Smooth muscle cell of the brain vasculature (primary cell): Measurements from ENCODE around the gene AADACL3.
"Not testable (repeated sequence)": the region's sequence is repeated elsewhere in the genome, so short reads cannot be mapped to it uniquely, and the experiment has no call there.

ENCODE experiments used
- DNase-seq: peaks from one replicate; pipeline ENCODE4 v3.0.0-alpha.2; 2012; ENCODE audit warnings: low read depth, low spot score

The AADACL3 gene

DNA sequence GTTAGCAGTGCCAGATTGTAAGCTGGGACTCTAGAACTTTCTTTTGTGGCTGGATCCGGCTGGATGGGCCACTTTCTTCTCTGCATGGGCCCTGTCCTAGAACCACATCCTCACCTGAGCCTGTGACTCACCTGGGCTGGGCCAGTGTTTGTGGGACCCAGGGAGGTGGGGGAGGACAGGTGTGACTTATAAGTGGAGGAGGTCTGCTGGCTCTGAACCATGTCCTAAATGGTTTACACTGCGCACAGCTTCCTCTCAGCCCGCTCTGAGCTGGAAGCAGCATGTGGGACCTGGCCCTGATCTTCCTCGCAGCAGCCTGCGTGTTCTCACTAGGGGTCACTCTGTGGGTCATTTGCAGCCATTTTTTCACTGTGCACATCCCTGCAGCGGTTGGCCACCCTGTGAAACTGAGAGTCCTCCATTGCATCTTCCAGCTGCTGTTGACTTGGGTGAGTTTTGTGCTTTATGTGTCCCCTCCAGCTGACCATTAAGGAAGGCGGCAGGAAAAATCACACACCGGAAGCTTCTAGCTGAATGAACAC is at the start of gene AADACL3:
Gene AADACL3 (plus strand): TSS at position 215 of the 542 bp plus-strand sequence. CDS start 67 bp downstream, at position 282.
- no peak for DNase-seq

- DNase-seq = no peak
These were observed 49.7 kb upstream of the AADACL3 start for GRCh38 chr1:12666141-12666735.

DNA sequence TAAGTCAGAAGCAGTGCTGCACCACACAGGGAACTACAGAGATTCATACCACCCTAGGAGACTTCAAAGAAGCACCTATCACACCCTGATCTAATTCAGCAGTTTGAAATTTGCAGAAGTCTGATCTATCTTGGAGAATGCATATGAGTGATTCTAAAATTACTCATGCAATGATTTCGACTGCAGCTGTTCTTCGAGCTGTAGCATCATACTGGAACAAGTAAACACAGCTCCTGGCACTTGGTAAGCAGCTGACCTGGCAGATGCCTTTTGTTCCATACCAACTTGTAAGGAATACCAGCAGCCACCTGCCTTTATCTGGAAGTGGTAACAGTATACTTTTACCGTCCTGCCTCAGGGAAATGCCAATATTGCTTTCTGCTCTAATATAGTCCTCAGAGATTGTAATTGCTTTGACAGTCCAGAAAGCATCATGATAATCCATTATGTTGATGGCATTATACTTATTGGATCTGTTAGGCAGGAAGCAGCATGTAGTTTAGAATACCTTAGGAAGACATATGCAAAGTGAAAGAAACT is 46.3 kb upstream of the AADACL3 start:
- no peak for DNase-seq

GRCh38 chr1:12674358-12674757 is 41.6 kb upstream of the AADACL3 start:
- DNase-seq = no peak

- not testable (repeated sequence) for DNase-seq
These were observed 39.8 kb upstream of the AADACL3 start for GRCh38 chr1:12676122-12676521.

- DNase-seq = no peak
These were observed 38.3 kb upstream of the AADACL3 start for GRCh38 chr1:12677565-12677964.

- no peak for DNase-seq
These were observed 37.6 kb upstream of the AADACL3 start for GRCh38 chr1:12678350-12678749.

GRCh38 chr1:12678820-12679219 is 37.1 kb upstream of the AADACL3 start:
- no peak for DNase-seq

DNA sequence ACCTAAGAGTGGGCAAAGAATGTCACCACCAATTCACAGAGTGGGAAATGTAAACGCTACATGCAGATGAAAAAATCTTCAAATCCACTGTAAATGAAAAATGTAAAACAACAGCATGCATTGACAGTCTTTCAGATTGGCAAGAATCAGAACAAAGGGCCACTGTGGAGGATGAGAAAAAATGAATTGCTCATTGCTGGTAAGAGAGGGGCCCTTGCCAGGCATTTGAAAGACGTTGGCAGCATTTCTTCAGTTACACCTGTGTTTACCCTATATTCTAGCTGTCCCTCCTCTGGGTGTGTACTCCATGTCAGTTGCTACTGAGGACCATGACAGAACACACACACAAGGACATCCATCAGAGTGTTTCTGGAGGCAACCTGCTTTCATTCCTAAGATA is 25.8 kb upstream of the AADACL3 start:
- no peak for DNase-seq

DNA sequence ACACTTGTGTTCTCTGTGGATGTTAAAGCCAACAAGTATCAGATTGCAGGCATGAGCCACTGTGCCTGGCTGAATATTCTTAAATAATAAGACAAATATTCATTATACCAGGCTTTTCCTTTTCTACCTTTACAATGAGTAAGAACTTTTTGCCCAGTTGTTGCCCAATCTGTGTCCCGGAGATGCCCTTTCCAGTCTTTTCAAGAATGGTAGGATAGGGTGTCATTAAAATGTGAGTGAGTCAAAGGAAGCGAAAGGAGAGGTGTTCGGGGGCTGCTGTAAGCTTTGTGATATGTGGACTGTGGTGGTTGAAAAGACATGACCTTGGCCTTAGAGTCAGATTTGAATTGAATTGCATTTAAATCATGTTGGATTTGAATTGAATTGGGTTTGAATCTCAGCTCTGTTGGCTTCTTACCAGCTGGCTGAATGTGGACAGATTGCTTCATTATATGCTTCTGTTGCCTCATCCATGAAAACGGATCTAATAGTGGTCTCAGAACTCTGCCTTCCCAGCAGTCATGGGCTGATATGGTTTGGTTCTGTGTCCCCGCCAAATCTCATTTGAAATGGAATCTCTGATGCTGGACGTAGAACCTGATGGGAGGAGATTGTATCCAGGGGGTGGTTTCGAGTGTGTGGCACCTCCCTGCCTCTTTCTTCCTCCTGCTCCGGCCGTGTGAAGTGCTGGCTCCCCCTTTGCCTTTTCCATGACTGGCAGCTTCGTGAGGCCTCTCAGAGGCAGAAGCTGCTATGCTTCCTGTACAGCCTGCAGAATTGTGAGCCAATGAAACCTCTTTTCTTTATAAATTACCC is 22.7 kb upstream of the AADACL3 start:
- no peak for DNase-seq

DNA sequence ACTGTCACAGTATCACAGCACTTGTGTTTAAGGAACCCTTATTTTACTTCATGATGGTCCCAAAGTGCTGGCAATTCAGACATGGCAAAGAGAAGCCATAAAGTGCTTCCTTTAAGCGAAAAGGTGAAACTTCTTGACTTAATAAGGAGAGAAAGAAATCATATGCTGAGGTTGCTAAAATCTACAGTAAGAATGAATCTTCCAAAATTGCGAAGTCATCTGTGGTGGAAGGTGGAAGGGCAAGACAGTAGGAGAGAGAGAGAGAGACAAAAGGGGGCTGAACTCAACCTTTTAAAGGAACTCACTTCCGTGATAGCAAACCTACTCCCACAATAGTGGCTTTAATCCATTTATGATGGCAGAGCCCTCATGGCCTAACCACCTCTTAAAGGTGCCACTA is 19.3 kb upstream of the AADACL3 start:
- no peak for DNase-seq

DNA sequence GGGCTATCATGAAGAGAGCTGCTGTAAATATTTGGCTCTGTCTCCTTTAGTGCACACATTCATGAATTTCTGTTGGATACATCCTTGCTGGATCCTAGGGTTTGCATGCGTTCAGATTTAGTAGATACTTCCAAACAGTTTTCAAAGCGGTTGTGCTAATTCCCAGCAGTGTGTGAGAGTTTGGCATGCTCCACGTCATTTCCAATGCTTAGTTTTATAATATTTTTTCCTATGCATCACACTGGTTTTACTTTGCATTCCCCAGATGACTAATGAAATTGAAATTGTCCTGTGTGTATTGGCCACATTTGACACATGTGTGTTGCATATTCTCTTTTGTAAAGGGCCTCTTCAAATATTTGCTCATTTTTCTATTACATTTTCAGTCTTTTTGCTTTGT is 18.5 kb upstream of the AADACL3 start:
- DNase-seq = no peak

DNA sequence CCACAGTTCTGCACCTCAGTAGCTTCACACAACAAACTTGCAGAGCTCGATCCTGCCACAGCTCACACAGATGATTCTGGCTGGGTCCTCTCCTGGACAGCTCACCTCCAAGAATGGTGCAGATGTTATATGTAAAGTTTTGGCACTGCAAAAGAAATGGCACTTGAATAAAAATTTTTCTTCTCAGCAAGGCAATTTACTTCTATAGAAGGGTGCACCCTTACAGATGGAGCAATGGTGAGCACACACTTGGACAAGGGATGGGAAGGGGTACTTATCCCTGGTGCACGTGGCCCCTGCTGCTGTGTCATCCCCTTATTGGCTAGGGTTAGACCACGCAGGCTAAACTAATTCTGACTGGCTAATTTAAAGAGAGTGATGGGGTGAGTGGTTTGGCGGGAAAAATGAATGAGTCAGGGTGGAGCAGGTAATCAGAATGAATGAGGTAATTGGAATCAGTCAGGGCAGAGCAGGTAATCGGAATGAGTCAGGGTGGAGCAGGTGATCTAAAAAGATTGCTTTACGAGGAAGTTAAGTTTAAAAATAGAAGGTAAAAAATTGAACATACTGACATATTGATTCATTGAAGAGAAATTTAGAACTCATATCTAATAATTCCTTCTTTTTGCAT is 12.0 kb upstream of the AADACL3 start:
- no peak for DNase-seq

DNA sequence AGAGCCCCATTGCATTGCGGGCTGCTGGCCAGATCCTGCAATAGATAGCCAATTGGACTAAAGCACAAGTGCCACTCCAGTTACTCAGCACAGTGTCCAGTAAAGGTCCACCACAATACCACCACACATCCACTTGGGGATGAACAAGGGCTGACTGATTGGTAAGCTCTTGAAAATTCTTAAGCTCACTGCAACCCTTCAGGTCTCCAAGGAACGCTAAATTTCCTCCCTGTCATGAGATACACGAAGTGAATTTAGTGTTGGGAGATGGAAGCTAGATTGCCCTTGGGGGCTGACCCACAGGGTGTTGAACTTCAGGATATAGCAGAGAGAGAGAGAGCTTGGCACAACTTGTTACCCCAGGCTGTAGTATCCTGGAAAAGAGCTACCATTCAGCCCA is 9.8 kb upstream of the AADACL3 start:
- DNase-seq = no peak

DNA sequence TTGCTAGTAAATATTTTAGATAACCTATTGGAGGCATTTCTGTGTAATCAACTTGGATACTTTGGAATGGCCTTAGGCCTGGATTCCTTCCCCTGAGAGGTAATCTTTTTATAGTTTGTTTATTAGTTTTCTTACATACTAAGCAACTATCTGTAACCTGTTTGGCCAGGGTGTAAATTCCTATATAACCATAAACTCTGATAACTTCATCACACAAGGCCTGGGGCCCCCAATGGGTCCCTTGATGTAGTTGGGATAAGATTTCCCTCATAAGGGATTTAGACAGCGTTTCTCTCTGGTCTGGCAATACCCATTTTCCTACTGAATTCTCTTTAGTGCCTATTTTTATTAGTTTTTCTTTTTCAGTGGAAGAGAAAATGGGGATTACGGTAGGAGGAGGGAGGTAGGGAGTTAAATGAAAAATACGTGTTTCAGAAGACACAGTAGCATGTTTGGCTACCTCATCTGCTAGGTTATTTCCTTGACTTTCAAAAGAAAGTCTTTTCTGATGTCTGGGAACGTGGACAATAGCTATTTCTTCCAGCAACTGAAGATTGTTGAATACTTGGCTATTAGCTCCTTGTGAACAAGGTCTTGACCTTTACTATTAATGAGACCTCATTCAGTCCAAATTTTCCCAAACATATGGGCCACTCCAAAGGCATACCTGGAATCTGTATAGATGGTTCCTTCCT is 7.4 kb upstream of the AADACL3 start:
- DNase-seq = no peak

GRCh38 chr1:12709091-12709491 is 6.8 kb upstream of the AADACL3 start:
- DNase-seq = no peak

- DNase-seq = no peak
These were observed 6.2 kb upstream of the AADACL3 start for GRCh38 chr1:12709696-12710095.

DNA sequence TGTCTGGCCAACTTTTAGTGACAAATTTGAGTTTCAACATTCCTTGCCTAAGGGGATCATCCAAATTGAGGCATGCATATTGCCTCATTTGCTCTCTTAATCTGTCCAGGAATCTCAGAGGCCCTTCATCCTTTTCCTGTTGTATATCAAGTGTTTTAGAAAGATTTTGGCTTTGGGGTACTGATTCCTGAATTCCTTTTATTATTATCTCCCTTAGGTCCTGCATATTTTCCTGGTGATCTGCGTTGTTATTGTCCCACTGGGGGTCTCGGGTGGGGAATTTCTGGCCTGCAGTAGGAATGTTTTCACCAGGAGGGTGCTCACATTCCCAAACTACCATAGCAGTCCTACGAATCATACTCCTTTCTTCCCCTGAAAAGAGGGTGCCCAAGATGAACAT is 4.4 kb upstream of the AADACL3 start:
- DNase-seq = no peak

- DNase-seq = no peak
These were observed 3.8 kb upstream of the AADACL3 start for GRCh38 chr1:12712076-12712475.

DNA sequence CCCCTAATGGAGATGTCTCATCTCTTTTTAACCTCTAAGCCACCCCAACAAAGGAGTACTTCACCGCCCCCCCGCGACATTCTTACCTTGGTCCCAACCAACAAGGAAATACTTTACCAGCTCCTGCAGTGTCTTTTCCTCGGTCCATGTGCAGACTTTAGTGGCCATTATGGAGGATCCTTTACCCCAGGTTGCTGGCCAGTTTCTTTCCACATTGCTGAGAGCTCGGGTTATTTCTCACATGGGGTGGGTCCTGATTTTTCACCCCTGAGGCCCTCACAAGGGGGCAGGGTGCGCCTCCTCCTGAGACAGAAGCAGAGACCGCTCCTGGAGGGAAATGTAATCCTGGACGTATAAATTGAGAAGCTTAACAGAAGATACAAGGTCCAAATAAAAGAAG is 3.0 kb upstream of the AADACL3 start:
- no peak for DNase-seq

- not testable (repeated sequence) for DNase-seq
These were observed 2.3 kb upstream of the AADACL3 start for GRCh38 chr1:12713651-12714050.
